HL-60/S4 treated with phorbol 12-myristate 13-acetate at 8.2 ng/mL for 4 days and 3 days (cell line): ENCODE measurements around the gene TVP23B.
"Not testable (repeated sequence)": the region's sequence is repeated elsewhere in the genome, so short reads cannot be mapped to it uniquely, and the experiment has no call there.

Source experiments
- in situ Hi-C: fragments of 300-500 bp; cut with MboI; formaldehyde crosslinking; loops from 2 replicates; pipeline ENCODE4 v1.15.0; 2022; ENCODE audit warnings: low sequenced_read_pairs

Gene TVP23B

DNA sequence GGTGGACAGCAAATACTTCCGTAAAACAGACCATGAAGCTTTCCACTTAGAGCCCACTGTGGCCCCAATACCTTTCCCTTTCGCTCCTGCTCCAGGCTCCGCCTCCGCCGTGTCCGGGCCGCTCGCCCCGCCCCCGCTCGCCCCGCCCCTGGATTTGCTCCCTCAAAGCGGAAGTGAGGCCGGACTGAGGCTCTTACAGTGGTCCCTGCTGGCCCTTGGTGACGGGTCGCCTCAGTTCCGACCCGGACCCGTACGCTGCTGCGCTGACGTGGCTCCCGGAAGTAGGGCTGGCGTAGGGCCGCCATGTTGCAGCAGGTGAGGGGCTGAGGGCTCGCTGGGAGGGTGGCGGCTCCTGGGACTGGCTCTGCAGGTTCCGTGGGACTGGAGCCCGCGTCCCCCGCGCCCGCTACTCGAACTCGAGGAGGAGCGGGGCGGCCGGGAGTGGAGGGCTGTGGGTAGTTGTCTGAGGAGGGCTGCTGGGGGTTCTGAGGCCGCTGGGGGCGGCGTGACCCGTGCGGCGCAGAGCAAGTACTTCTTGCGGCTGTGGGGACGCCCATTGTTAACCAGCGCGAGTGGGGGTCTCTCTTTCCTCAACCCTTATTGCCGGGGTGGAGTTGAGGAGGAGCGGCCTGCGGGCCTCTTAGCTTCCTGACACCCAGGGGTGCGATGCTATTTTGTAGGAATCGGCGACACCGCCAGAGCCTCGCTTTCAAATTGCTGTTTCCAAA is at the start of gene TVP23B:
TVP23B (plus strand) TSS at position 193 of the 728 bp plus-strand sequence; CDS start at position 304, 111 bp downstream.
- in situ Hi-C loops: not testable (repeated sequence)

DNA sequence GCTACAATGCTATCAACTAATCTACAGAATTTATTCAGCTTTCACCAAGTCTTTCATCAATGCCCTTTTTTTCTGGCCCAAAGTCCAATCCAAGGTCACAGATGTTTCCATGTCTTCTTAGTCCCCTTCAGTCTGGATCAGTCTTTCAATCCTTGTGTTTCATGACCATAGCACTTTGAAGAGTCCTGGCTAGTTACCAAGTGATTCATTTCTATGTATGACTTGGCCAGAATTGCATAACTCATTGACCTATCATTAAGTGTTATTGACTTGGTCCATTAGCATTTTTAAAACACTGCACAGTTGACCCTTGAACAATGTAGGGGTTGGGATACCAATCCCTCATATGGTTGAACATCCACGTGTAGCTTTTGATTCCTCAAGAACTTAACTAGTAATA is 48.5 kb upstream of the TVP23B start:
- in situ Hi-C loops: not testable (repeated sequence)

DNA sequence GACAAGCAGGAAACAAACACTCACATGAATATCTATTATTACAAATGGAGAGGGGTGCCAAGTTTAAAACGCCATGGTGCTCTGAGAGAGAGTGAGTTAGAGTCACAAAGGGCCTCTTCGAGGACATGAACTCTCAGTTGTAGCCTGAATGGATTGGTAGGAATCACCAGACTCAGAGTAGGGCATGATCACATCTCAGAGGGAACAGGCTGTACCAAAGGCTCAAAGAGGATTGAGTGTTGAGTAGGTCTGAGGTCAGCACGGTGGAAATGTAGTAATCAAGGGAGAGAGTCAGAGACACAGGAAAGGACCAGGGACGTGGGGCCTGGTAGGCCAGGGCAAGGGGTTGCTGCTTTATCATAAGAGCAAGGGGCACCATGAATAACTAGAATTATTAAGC is 47.6 kb upstream of the TVP23B start:
- in situ Hi-C loops: not testable (repeated sequence)

DNA sequence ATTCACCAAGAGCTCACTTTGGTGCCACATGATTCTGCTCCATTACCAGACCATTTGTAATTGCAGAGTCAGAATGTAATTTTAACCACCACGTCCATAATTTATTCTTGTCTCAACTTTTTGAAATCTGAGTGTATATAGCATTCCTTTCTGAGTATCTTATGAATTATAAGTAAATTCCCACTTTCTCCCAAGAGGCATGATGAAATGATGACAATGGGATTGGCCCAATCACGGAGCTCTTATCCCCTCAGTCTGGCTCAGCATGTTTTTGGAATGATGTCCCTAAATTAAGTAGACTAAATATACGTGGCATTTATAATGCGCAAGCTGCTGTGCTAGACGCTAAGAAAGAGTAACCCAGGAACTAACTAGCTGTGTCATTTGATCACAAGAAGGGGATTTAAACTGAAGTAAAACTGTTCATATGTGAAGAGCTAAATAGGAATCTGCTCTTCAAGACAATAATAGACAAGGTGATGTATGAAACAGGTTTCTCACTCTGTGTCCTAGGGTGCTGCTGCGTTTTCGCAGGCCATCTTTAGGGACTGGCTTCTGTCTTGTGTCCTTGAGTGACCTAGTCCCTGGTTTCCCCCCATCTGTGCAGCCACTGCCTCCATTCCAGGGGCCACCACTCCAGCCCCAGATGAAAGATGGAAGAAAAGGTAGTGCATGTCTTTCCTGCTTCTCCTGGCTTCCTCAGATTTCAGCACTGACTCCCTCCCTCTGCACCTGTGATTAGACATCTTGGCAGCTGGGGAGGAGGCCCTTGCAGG is 41.2 kb upstream of the TVP23B start:
- in situ Hi-C loops: not testable (repeated sequence)

DNA sequence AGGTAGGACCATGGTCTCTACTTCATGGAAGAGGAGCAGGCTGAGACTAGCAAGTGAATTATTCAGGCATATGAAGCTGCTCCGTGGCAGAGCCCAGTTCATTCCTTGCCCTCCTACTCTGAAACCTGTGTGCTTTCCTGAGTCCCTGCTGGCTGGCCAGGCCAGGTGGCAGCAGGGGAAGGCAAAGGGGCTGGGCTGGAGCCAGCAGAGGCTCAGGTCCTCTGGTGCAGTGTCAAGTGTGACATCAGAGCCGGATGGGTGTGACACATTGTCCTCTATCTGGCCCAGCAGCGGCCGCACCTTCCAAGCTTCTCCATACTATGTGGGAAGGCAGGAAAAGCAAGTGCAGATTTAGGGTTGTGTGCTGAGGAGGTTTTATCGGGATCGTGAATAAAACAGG is 39.8 kb upstream of the TVP23B start:
- in situ Hi-C loops: not testable (repeated sequence)

DNA sequence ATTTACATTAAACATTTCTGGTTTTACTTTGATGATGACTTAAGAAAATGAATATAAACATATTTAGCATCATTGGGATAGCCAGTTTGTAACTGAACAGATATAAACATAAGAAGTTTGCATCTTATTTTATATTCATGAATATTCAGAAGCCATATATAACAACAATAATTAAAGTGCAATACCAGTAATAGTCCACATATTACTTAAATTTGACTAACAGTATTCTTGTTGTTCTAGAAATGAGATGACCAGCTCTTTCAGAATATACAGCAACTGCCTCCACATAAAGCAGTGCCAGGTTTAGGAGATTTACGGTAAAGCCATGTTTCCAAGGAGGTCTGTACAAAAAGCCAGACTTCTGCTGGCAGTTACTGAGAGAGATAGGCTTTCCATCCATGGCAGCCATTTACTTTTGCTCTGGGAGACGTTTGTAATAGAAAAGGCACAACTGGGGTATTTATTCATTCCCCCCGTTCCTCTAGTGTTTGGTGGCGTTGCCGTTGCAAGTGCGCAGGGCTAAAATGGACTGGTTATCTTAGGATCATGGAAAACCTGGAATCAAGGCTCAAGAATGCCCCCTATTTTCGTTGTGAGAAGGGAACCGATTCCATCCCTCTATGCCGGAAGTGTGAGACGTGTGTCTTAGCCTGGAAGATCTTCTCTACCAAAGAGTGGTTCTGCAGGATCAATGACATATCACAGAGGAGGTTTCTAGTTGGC is 37.1 kb upstream of the TVP23B start, which contains the start of gene FBXW10:
FBXW10 (plus strand) TSS at position 356 of the 723 bp plus-strand sequence; CDS start at position 547, 191 bp downstream.
- in situ Hi-C loops: not testable (repeated sequence)

DNA sequence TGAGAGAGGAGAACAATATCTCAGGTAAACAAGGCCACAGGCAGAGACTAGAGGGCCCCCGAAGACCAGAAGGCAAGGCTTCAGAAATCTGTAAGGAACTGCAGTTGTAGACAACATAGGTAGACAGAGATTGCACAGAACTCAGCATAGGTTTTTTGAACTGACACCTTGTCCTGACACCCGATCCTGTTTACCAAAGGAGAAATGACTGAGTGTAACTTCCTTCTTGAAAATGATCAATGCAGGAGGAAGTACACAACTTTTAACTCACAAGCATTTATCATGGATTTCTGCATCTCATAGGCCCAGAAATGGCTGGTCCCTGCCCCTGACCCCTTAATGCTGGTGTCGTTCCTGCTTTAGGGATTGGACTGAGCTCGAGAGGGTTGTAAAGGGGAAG is 36.3 kb upstream of the TVP23B start:
- in situ Hi-C loops: not testable (repeated sequence)

DNA sequence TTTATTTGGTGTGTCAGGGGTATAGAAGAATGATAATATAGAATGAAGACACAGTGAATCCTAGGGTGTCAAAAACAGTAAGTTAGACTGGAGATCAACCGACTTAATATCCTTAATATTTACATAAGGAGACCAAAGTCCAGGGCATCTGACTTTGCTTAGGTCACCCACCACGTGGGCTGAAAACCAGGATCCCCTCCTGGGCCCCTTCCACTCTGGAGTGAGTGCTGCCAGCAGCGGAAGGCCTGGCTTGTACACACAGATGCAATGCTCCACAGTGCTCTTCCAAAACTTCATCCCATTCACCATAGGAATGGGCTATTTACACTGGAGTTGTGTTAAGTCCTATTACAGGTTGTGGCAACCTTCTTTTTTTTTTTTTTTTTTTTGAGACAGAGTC is 34.4 kb upstream of the TVP23B start:
- in situ Hi-C loops: not testable (repeated sequence)

DNA sequence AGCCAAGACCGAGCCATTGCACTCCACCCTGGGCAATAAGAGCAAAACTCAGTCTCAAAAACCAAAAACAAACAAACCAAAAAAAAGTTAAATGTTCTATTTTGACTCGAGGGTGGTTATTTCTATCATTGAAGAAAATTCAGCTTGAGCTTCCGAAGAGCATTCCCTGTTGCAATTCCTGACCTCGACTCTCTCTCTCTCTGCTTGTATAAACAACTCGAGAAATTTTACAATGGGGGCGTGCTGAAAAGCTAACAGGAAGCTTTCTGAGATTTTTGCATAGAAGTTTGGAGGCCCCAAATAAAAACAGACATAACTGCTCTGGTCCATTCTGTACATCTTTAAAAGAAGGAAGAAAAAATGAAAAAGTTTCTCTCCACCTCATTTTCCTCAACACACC is 33.5 kb upstream of the TVP23B start:
- in situ Hi-C loops: not testable (repeated sequence)

DNA sequence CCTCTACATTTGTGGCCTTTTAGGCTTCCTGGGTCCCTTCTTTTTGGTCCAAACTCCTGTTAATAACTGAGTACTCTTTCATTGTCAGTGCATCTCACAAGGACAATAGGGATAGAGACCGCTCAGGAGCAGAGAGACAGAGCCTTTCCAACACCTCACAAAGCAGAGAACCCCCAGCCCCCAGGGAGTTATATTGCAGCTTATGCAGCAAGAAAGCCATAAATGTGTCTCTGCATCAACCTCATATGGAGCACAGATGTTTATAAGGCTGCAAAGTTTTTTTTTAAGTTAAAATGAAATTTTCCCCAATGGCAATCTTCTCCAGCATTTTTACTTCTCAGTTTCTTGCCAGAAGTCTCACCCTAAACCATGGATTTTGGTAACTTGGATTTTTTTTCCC is 30.7 kb upstream of the TVP23B start:
- in situ Hi-C loops: not testable (repeated sequence)

DNA sequence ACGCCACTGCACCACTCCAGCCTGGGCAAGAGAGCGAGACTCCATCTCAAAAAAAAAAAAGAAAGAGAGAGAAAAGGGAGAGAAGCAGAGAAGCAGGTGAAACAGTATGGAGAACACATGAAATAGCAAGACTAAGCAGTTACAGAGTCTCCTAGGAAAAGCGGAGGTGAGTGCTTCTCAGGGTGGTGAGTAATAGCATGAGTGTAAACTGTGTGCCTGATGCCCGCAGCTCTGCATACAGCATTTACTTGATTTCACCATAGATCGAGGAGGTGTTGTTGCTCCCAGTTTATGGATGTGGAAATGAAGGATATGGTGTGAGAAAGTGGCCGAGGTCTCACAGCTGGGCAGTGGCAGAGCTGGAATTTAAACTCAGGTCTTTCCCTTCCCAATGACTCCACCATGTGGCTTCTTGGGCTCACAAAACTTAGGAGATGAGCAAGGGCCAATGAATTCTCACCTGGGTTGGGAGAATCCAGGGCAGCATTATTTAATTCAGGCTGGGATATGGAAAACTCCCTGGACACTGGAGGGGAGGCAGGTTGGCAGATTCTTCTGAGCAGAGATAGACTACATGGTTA is 27.1 kb upstream of the TVP23B start:
- in situ Hi-C loops: not testable (repeated sequence)

DNA sequence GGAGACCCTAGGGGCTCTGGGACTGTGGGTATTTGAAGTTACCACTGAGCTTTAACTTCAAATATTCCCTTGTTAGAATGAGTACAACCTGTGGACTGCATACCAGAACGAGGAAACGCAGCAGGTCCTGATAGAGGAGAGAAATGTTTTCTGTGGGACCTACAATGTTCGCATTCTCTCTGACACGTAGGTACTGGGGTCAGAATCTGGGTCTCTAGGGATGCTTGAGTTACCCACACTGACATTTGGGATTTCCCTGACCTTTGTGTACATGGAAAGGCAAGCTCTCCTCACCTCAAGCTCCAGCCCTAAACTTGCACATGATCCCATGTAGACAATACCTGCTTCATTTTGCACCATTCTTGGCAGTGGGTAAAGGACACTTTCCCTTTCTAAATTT is 25.0 kb upstream of the TVP23B start:
- in situ Hi-C loops: not testable (repeated sequence)

DNA sequence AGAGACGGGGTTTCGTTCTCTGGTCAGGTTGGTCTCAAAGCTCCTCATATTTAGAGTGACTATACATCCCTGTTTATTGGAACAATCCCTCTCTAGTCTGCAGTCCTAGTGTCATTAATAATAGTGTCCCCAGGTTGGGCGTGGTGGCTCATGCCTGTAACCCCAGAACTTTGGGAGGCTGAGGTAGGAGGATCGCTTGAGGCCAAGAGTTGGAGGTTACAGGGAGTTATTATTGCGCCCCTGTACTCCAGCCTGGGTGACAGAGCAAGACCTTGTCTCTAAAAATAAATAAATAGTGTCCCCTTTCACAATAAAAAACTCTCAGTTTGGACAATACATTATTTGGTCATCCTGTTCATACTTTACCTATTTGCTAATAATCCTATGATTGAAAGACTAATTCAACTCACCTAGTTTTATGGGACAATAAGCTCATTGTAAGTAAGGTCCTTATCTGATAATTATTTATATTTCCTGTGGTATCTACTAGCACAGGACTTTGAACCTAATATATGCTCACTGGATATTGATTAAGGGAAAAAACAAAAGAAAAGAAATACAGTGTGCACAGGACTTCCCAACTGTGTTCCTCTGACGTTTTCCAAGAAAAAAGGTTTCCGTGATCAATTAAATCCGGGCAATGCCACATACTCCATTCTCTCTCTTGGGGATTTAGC is 23.5 kb upstream of the TVP23B start:
- in situ Hi-C loops: not testable (repeated sequence)

DNA sequence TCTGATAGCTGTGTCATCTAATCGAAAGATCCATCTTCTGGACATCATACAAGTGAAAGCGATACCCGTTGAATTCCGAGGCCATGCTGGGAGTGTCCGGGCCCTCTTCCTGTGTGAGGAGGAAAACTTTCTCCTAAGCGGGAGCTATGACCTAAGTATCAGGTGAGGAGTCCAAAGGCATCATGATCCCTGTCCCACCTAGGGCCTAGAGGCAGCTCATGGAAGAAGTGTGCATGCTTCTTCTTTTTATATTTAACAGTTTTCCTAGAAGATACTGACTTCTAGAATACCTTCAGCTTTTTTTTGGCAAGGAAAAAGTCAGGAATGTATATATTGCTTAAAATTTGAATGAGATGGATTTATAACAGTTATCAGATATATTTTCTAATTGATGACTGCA is 22.6 kb upstream of the TVP23B start:
- in situ Hi-C loops: not testable (repeated sequence)

DNA sequence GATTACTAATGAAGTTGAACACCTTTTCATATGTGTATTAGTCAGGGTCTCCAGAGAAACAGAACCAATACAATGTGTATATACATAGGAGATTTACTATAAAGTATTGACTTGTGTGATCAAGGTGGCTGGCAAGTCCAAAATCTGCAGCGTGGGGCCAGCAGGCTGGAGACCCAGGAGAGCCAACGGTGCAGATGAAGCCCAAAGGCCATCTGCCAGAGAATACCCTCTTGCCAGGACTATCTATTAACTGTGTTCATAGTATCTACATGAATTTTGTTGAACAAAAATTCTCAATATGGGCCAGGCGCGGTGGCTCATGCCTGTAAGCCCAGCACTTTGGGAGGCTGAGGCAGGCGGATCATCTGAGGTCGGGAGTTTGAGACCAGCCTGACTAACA is 20.8 kb upstream of the TVP23B start:
- in situ Hi-C loops: not testable (repeated sequence)

DNA sequence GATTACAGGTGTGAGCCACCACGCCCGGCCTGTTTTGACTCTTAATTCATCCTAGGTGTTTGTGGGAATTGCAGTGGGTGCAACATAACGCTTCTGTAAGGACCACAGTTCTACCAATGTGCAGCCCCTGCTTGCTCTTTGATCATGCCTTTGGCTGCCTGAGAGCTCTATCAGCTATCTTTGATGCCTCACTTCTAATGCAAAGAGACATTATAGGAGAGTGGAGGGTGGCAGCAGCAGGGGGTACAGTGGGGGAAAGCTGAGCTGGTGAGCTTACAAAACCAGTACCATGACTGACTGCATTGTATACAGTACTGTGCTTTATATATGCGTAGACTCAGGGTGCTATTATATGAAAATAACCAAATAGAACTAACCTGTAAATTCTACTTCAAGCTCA is 10.4 kb upstream of the TVP23B start:
- in situ Hi-C loops: not testable (repeated sequence)

DNA sequence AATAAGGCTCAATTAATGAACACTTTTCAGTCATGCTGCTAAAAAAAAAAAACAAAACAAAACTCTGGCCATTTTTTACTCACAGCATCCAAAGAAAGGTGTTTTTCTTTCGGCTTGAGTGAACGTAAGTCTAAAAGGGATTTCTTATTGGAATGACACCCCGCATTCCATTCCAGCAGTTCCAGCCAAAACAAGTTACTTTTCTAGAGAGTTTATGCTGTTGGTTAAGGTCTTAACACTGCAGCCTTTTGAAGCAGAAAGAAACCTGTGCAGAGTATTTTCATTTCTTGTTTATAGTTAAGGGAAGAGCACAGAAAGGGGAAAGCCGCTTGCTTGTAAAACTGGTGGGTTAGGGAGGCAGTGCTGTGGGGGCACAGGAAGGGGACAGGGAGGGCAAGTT is 9.9 kb upstream of the TVP23B start:
- in situ Hi-C loops: not testable (repeated sequence)

DNA sequence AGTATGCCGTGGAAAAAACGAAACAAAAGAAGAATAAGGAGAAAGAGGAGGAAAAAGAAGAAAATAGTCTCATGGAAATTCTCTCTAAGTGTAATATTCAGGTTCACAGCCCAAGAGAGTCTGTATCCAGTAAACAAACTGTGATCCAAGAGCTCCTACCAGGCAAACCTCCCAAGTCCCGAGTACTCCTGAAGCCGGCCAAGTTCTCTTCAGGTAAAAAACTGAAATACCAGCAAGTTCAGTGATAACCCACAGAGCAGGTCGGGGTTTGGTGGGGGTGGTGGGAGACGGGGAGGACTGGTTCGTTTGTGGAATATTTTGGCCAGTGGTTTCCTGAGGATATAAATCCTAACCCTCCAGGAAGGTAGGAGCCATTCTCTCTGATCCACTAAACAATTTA is 8.5 kb upstream of the TVP23B start:
- in situ Hi-C loops: no loop called here

DNA sequence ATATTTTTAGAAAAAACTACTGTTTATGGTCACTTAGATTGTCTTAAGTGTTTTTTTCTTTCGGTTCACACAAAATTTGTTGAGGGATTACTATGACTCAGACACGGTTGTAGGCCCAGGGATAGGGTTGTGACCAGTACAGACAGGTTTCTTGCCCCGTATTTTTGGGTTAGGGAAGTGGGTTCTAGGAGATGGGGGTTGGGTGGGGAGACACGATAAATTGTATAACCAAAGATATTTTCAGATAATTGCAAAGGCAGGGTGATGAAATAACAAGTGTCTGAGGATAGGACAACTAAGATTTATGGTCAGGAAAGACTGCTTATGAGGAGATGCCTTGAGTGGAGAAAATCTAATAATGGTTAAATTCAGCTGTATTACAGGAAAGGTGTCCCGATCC is 822 bp downstream of the TVP23B start:
- in situ Hi-C loops: not testable (repeated sequence)

DNA sequence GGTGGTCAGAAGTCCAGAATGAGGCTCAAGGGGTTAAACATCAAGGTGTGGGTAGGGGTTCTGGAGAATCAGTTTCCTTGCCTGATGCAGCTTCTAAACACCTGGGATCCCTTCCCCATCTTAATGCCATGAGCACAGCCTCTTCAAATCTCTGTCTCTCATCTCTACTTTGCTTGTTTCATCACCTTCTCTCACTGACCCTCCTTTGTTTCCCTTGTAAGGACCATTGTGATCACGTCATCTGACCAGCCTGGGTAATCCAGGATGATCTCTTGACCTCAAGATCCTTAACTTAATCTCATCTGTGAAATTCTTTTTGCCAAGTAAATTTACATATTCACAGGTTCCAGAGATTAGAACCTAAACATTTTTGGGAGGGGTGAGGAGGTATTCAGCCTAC is 5.0 kb downstream of the TVP23B start:
- in situ Hi-C loops: not testable (repeated sequence)

DNA sequence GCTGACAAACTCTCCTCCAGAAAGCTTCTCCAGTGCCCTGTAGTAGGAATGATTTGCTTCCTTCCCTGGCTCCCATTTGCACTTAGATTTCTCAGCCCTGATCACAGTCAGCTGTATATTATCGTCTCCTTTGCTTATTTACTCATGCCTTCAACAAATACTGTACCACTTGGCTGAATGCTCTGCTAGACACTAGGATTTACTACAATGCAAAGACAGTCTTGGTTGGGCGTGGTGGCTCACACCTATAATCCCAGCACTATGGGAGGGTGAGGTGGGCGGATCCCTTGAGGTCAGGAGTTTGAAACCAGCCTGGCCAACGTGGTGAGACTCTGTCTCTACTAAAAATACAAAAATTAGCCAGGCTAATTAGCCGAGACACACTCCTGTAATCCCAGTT is 5.9 kb downstream of the TVP23B start:
- in situ Hi-C loops: not testable (repeated sequence)
